Tongue (tissue), 2 donors: ENCODE data around the gene THSD4. TPM values are rescaled to one million over a fixed set of nuclear protein-coding genes. Genes with fewer than 3 reads are reported as not detected.

ENCODE experiments used
- DNase-seq: peaks from one replicate; pipeline ENCODE4 v3.0.0-alpha.2; 2015
- total RNA-seq: library from RNA; depleted of rRNA; stranded (reverse); fragments of >200 nt; gene quantifications from one replicate; pipeline ENCODE4 v1.2.3, GENCODE V29; 2014

Gene THSD4
- total RNA-seq, 1 donor from 2014 or later: 43.2 TPM

GRCh38 chr15:71591057-71591456 lies 475.8 kb downstream of the THSD4 start:
- no peak for DNase-seq

GRCh38 chr15:71592203-71592602 lies 476.9 kb downstream of the THSD4 start:
- no peak for DNase-seq

GRCh38 chr15:71595846-71596553 lies 480.7 kb downstream of the THSD4 start:
- DNase-seq: no peak

GRCh38 chr15:71596672-71597071 lies 481.4 kb downstream of the THSD4 start:
- DNase-seq: no peak

- DNase-seq: no peak
These were observed 481.9 kb downstream of the THSD4 start for GRCh38 chr15:71597126-71597525.

- no peak for DNase-seq
These were observed 482.4 kb downstream of the THSD4 start for GRCh38 chr15:71597637-71598036.

GRCh38 chr15:71598741-71599140 lies 483.5 kb downstream of the THSD4 start:
- DNase-seq: no peak

- DNase-seq: peak; percentile 74
These were observed 484.3 kb downstream of the THSD4 start for GRCh38 chr15:71599418-71600151.

GRCh38 chr15:71600237-71600636 lies 485.0 kb downstream of the THSD4 start:
- no peak for DNase-seq

- no peak for DNase-seq
These were observed 486.0 kb downstream of the THSD4 start for GRCh38 chr15:71601038-71601834.

- no peak for DNase-seq
These were observed 488.1 kb downstream of the THSD4 start for GRCh38 chr15:71603379-71603778.

- DNase-seq: no peak
These were observed 492.1 kb downstream of the THSD4 start for GRCh38 chr15:71607383-71607782.

GRCh38 chr15:71610728-71611552 lies 495.7 kb downstream of the THSD4 start:
- DNase-seq: no peak

GRCh38 chr15:71611553-71612396 lies 496.5 kb downstream of the THSD4 start:
- DNase-seq: peak; percentile 45

GRCh38 chr15:71612397-71612722 lies 497.1 kb downstream of the THSD4 start:
- peak; percentile 83 for DNase-seq

- no peak for DNase-seq
These were observed 497.6 kb downstream of the THSD4 start for GRCh38 chr15:71612869-71613268.

GRCh38 chr15:71623111-71623510 lies 507.8 kb downstream of the THSD4 start:
- no peak for DNase-seq

- no peak for DNase-seq
These were observed 511.4 kb downstream of the THSD4 start for GRCh38 chr15:71626596-71627088.

- DNase-seq: no peak
These were observed 511.9 kb downstream of the THSD4 start for GRCh38 chr15:71627188-71627587.

- DNase-seq: no peak
These were observed 512.3 kb downstream of the THSD4 start for GRCh38 chr15:71627604-71628003.
